Measurements from ENCODE around the gene EHD3.

The EHD3 gene

GRCh38 chr2:31235504-31235902, 1.6 kb downstream of the EHD3 start:
- Histone ChIP-seq H3K4me3 (no peak overlapping the region), H3K9me3 (no peaks in the 10 kb centered on the region), H3K27me3 (ENCODE audit: low read depth) (no peaks in the 10 kb centered on the region), H3K36me3 (replicated peaks) (no peaks in the 10 kb centered on the region), H3K4me1 (no peaks in the 10 kb centered on the region)
- no peak for DNase-seq (ENCODE audit: low spot score in 2 of 2)
- in situ Hi-C loops (cut with MboI; ENCODE audit: low sequenced_read_pairs) = no loop called here

DNA sequence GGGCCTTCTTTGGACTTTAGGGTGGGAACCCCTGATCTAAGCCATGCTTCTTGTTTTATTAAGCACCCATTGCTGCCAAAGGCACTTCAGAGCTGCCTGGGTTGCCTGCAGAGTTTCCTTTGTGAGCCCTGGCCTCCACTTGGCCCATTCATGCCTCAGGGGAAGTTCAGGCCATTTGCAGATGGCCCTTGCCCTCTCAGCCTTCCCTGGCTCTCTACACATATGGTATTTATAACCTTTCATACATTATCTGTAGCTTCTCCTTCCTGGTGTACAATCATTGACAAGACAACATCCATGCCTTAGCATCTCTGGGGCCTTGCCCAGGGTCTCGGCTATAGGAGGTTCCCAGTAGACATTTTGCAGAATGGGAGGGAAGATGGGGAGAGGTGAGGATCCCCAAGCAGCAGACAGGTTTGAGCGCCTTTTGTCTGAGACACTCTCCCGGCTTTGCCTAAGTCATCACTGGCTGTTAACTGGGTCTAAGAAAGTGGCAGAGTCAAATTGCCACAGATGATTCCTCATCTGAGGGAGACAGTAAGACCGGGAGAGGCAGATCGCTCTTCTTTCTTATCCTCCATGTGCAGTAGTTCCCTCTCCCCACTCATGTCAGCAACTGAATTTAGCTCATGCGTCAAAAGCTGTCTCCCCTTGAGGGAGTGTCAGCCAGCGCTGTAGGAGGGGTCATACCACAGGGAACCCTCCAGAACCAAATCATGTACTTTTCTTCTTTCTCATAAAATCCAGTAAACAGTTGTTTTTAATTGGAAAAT, 2.7 kb downstream of the EHD3 start:
- DNase-seq (ENCODE audit: low spot score in 2 of 2) = no peak
- Histone ChIP-seq H3K9me3 (no peaks in the 10 kb centered on the region), H3K36me3 (replicated peaks) (no peaks in the 10 kb centered on the region), H3K4me1 (no peaks in the 10 kb centered on the region), H3K4me3 (no peak overlapping the region), H3K27me3 (ENCODE audit: low read depth) (no peaks in the 10 kb centered on the region)
- in situ Hi-C loops (cut with MboI; ENCODE audit: low sequenced_read_pairs) = no loop called here

GRCh38 chr2:31237348-31238017, 3.5 kb downstream of the EHD3 start:
- in situ Hi-C loops (cut with MboI; ENCODE audit: low sequenced_read_pairs) = no loop called here
- DNase-seq (ENCODE audit: low spot score in 2 of 2) = no peak

DNA sequence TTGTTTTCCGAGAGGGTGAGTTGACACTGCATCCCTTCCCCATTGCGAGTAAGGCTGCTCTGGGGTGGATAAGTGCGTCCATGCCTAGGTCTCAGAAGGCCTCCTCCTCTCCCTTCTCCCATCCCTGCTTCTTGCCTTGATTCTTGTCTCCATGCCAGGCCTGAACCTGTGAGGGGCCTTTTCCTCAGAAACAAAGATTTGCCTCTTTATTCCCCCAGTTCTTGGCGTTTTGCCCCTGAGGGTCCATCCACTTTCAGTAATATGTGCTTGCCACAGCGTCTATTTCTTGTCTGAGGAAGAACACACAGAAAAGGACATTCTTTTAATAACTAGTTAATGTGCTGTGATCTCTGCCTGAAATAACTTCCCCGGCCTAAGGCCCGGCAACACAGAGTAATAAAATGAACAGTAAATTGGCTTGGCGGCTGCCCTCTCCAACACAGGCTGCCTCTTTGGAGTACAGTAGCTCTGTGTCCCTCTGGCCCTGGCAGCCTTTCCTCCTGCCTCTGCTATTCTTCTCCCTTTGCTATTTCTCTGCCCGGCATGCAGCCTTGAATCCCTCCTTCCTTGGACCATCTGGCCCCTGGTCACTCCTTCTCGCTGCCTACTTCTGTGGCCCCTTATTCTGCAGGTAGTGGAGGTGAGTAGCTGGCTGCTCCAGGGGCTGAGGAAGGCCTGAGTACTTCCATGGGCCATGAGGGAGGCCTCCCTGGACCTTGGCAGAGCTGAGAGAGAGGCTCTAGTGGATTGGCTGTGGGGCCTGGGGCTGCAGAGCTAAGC, 4.4 kb downstream of the EHD3 start:
- Histone ChIP-seq H3K36me3 (replicated peaks) (no peaks in the 10 kb centered on the region), H3K4me1 (no peaks in the 10 kb centered on the region), H3K27me3 (ENCODE audit: low read depth) (no peaks in the 10 kb centered on the region), H3K4me3 (no peak overlapping the region), H3K9me3 (no peaks in the 10 kb centered on the region)
- DNase-seq (ENCODE audit: low spot score in 2 of 2) = no peak
- in situ Hi-C loops (cut with MboI; ENCODE audit: low sequenced_read_pairs) = no loop called here

More at GRCh38 chr2:31237348-31238017, 3.5 kb downstream of the EHD3 start:
- Histone ChIP-seq H3K9me3 (no peaks in the 10 kb centered on the region), H3K4me1 (no peaks in the 10 kb centered on the region), H3K4me3 (no peak overlapping the region), H3K27me3 (ENCODE audit: low read depth) (no peaks in the 10 kb centered on the region), H3K36me3 (replicated peaks) (no peaks in the 10 kb centered on the region)

GRCh38 chr2:31238906-31239592, 5.1 kb downstream of the EHD3 start:
- in situ Hi-C loops (cut with MboI; ENCODE audit: low sequenced_read_pairs) = no loop called here
- Histone ChIP-seq H3K4me3 (no peak overlapping the region), H3K36me3 (replicated peaks) (no peaks in the 10 kb centered on the region), H3K4me1 (no peaks in the 10 kb centered on the region), H3K27me3 (ENCODE audit: low read depth) (no peaks in the 10 kb centered on the region), H3K9me3 (no peaks in the 10 kb centered on the region)
- no peak for DNase-seq (ENCODE audit: low spot score in 2 of 2)

GRCh38 chr2:31239593-31240177, 5.7 kb downstream of the EHD3 start:
- in situ Hi-C loops (cut with MboI; ENCODE audit: low sequenced_read_pairs) = no loop called here
- no peaks in the 10 kb centered on the region for H3K27me3 ChIP-seq (ENCODE audit: low read depth)
- H3K9me3 ChIP-seq = no peaks in the 10 kb centered on the region
- no peak for DNase-seq (ENCODE audit: low spot score in 2 of 2)
- H3K36me3 ChIP-seq (replicated peaks) = no peaks in the 10 kb centered on the region
- H3K4me3 ChIP-seq = no peak overlapping the region
- H3K4me1 ChIP-seq = no peaks in the 10 kb centered on the region

- no peak for DNase-seq (ENCODE audit: low spot score in 2 of 2)
- Histone ChIP-seq H3K27me3 (ENCODE audit: low read depth) (no peaks in the 10 kb centered on the region), H3K9me3 (no peaks in the 10 kb centered on the region), H3K36me3 (replicated peaks) (no peaks in the 10 kb centered on the region), H3K4me1 (no peaks in the 10 kb centered on the region), H3K4me3 (no peak overlapping the region)
- in situ Hi-C loops (cut with MboI; ENCODE audit: low sequenced_read_pairs) = no loop called here
These were observed 6.7 kb downstream of the EHD3 start for GRCh38 chr2:31240381-31241365.

DNA sequence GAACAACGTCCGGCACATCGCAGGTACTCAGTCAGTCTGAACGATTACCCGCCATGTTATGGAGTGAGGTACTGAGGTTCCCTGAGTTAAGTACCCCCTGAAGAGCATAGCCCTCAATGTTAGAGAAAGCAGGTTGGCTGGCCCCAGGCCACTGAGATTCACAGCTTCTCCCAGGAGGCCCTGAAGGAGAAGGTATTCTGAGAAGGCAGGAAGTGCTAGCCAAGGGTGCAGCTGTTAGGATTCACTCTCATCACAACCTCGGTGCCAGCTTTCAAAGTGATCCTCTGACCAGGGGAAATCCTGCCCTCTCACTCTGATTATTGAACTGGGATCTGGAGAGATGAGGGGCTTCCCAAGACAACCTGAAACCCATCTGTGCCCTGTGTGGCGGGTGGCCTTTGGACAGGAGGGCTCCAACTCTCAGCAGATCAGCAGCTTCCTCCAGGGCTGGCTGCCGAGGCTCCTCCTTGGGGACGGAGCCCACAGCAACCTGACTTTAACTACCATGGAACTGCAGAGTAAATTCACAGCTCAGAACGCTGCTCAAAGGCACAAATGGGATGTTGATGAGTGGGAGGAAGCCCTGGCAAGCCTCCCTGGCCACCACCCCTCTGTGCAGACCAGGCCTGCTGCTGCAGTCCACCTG, 7.8 kb downstream of the EHD3 start:
- no peaks in the 10 kb centered on the region for H3K36me3 ChIP-seq (replicated peaks)
- H3K4me3 ChIP-seq = no peak overlapping the region
- in situ Hi-C loops (cut with MboI; ENCODE audit: low sequenced_read_pairs) = no loop called here
- H3K27me3 ChIP-seq (ENCODE audit: low read depth) = no peaks in the 10 kb centered on the region
- H3K4me1 ChIP-seq = no peaks in the 10 kb centered on the region
- no peak for DNase-seq (ENCODE audit: low spot score in 2 of 2)
- no peaks in the 10 kb centered on the region for H3K9me3 ChIP-seq

DNA sequence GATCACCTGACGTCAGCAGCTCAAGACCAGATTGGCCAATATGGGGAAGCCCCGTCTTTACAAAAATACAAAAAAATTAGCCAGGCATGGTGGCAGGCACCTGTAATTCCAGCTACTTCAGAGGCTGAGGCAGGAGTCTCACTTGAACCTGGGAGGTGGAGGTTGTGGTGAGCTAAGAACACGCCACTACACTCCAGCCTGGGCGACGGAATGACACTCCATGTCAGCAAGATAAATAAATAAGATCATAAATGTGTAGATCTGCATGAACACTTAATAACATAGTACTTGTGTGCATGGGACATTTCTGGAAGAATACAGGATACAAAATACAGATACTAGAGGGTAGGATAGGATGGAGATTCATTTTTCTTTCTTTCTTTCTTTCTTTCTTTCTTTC, 9.1 kb downstream of the EHD3 start:
- in situ Hi-C loops (cut with MboI; ENCODE audit: low sequenced_read_pairs) = no loop called here
- H3K4me3 ChIP-seq = no peak overlapping the region
- H3K27me3 ChIP-seq (ENCODE audit: low read depth) = no peaks in the 10 kb centered on the region
- no peaks in the 10 kb centered on the region for H3K9me3 ChIP-seq
- H3K36me3 ChIP-seq (replicated peaks) = no peaks in the 10 kb centered on the region
- DNase-seq (ENCODE audit: low spot score in 2 of 2) = no peak
- H3K4me1 ChIP-seq = no peaks in the 10 kb centered on the region

GRCh38 chr2:31244101-31244500, 10.1 kb downstream of the EHD3 start:
- Histone ChIP-seq H3K4me3 (no peak overlapping the region), H3K36me3 (replicated peaks) (no peaks in the 10 kb centered on the region), H3K4me1 (no peaks in the 10 kb centered on the region), H3K9me3 (no peaks in the 10 kb centered on the region), H3K27me3 (ENCODE audit: low read depth) (no peaks in the 10 kb centered on the region)
- in situ Hi-C loops (cut with MboI; ENCODE audit: low sequenced_read_pairs) = no loop called here
- no peak for DNase-seq (ENCODE audit: low spot score in 2 of 2)

DNA sequence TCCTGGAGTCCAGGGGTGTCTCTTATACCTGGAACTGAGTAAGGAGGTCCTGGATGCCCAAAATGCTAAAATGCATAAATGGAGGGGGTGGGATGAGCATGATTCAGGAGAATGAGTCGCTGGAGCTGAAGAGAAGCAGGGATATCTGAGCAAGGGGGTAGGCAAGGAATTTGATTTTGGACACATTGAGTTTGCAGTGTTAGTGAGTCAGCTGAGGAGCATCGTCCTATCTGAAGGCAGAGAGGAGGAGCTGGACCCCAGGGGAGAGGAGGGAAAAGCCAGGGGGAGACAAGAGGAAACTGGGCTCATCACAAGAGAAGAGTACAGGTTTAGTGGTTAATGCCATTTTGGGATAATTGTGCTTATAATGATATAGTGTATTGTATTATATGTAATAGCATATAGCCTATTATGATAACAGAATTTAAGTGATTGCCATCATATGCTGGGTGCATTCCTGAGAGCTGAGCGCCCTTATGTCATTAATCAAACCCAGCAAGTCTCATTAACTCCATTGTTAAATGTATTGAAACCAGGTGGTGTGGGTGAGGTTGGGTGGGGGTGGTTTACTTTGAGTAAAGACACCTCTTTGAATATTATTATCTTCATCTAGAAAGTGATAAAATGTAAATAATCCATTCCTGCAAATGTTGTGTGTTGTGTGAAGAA, 12.4 kb downstream of the EHD3 start:
- in situ Hi-C loops (cut with MboI; ENCODE audit: low sequenced_read_pairs) = no loop called here
- H3K27me3 ChIP-seq (ENCODE audit: low read depth) = no peaks in the 10 kb centered on the region
- H3K9me3 ChIP-seq = no peaks in the 10 kb centered on the region
- DNase-seq (ENCODE audit: low spot score in 2 of 2) = no peak
- H3K4me3 ChIP-seq = no peak overlapping the region
- H3K36me3 ChIP-seq (replicated peaks) = no peaks in the 10 kb centered on the region
- no peaks in the 10 kb centered on the region for H3K4me1 ChIP-seq

DNA sequence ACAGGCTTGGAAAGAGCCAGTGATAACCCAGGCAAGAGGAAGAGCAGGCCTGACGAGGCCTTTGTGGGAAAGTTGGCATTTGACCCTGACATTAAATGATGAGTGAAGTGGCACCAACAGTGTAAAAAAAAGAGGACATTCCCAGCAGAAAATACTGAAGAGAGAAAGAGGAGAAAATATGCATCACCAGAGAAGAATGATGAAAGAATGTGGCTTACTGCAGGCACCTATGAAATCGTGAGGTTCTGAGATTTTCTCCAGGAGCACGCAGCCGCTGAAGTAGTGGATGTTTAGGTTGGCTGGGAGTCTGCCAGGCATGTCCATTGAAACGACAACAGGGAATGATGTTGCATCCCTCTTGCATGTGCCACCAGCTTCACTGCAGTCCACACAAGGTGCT, 13.8 kb downstream of the EHD3 start:
- no peaks in the 10 kb centered on the region for H3K27me3 ChIP-seq (ENCODE audit: low read depth)
- in situ Hi-C loops (cut with MboI; ENCODE audit: low sequenced_read_pairs) = no loop called here
- H3K4me3 ChIP-seq = no peak overlapping the region
- no peaks in the 10 kb centered on the region for H3K9me3 ChIP-seq
- H3K4me1 ChIP-seq = no peaks in the 10 kb centered on the region
- no peaks in the 10 kb centered on the region for H3K36me3 ChIP-seq (replicated peaks)
- DNase-seq (ENCODE audit: low spot score in 2 of 2) = no peak
